GM19467 (cell line): ENCODE measurements around the gene TRIM72.
"Not testable (repeated sequence)": the region's sequence is repeated elsewhere in the genome, so short reads cannot be mapped to it uniquely, and the experiment has no call there.

ENCODE experiments used
- ATAC-seq: cut with Tn5 transposase; IDR thresholded peaks from one replicate; pipeline ENCODE4 v1.9.1; 2021; ENCODE audit warnings: mild to moderate bottlenecking, moderate library complexity; ENCODE audit not compliant: unreplicated experiment

The TRIM72 gene

GRCh38 chr16:31251435-31251834, 37.5 kb downstream of the TRIM72 start:
- ATAC-seq = no peak

- ATAC-seq = no peak
Observed at GRCh38 chr16:31253642-31254045, 39.7 kb downstream of the TRIM72 start.

GRCh38 chr16:31256466-31256865, 42.5 kb downstream of the TRIM72 start:
- ATAC-seq = no peak

GRCh38 chr16:31258366-31258765, 44.4 kb downstream of the TRIM72 start:
- no peak for ATAC-seq

- no peak for ATAC-seq
Observed at GRCh38 chr16:31260136-31260931, 46.4 kb downstream of the TRIM72 start.

GRCh38 chr16:31262084-31262483, 48.2 kb downstream of the TRIM72 start:
- no peak for ATAC-seq

GRCh38 chr16:31265329-31266245, 51.7 kb downstream of the TRIM72 start:
- ATAC-seq = peak; percentile 82

GRCh38 chr16:31267332-31268032, 53.6 kb downstream of the TRIM72 start:
- ATAC-seq = no peak

- ATAC-seq = no peak
Observed at GRCh38 chr16:31268033-31268365, 54.1 kb downstream of the TRIM72 start.

- no peak for ATAC-seq
Observed at GRCh38 chr16:31268891-31269290, 55.0 kb downstream of the TRIM72 start.

- ATAC-seq = no peak
Observed at GRCh38 chr16:31269541-31269940, 55.6 kb downstream of the TRIM72 start.

- ATAC-seq = not testable (repeated sequence)
Observed at GRCh38 chr16:31269973-31270372, 56.1 kb downstream of the TRIM72 start.

- no peak for ATAC-seq
Observed at GRCh38 chr16:31270795-31271194, 56.9 kb downstream of the TRIM72 start.

- ATAC-seq = no peak
Observed at GRCh38 chr16:31271621-31272190, 57.8 kb downstream of the TRIM72 start.

- no peak for ATAC-seq
Observed at GRCh38 chr16:31273187-31273586, 59.3 kb downstream of the TRIM72 start.

GRCh38 chr16:31273676-31274075, 59.8 kb downstream of the TRIM72 start:
- ATAC-seq = no peak

GRCh38 chr16:31274831-31275816, 61.2 kb downstream of the TRIM72 start:
- ATAC-seq = no peak

- ATAC-seq = no peak
Observed at GRCh38 chr16:31276600-31276999, 62.7 kb downstream of the TRIM72 start.

GRCh38 chr16:31277659-31278260, 63.8 kb downstream of the TRIM72 start:
- ATAC-seq = no peak
